GM21786 (cell line): Measurements from ENCODE around the gene ARFRP1.

ENCODE experiments used
- ATAC-seq: cut with Tn5 transposase; IDR thresholded peaks from one replicate; pipeline ENCODE4 v1.9.1; 2021; ENCODE audit not compliant: unreplicated experiment

The ARFRP1 gene

DNA sequence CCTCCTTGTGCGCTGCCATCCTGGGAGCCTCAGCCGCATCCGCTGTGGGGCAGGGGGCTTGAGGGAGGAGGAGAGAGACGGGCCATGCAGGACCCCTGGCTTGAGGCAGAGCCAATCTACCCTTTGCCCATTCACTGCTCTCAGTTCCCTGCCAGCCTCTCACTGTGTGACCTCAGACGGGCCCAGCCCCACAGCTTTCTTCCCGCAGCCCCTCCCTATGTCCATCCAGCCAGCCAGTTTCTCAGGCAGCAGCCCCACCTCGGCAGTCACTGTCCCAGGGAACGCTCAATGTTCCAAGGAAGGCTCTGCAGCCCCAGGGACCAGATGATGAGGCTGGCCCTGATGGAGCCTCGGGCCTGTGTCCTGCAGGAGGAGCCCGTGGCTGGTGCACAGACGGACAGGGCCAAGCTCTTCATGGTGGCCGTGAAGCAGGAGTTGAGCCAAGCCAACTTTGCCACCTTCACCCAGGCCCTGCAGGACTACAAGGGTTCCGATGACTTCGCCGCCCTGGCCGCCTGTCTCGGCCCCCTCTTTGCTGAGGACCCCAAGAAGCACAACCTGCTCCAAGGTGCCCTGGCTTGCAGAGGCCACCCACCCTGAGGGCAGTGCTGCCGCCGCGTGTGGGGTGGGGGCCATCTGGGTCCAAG is 15.2 kb downstream of the ARFRP1 start:
- ATAC-seq: no peak

GRCh38 chr20:63691711-63692435 is 15.9 kb downstream of the ARFRP1 start:
- ATAC-seq: no peak

- ATAC-seq: no peak
Observed at GRCh38 chr20:63690898-63691710, 16.7 kb downstream of the ARFRP1 start.

DNA sequence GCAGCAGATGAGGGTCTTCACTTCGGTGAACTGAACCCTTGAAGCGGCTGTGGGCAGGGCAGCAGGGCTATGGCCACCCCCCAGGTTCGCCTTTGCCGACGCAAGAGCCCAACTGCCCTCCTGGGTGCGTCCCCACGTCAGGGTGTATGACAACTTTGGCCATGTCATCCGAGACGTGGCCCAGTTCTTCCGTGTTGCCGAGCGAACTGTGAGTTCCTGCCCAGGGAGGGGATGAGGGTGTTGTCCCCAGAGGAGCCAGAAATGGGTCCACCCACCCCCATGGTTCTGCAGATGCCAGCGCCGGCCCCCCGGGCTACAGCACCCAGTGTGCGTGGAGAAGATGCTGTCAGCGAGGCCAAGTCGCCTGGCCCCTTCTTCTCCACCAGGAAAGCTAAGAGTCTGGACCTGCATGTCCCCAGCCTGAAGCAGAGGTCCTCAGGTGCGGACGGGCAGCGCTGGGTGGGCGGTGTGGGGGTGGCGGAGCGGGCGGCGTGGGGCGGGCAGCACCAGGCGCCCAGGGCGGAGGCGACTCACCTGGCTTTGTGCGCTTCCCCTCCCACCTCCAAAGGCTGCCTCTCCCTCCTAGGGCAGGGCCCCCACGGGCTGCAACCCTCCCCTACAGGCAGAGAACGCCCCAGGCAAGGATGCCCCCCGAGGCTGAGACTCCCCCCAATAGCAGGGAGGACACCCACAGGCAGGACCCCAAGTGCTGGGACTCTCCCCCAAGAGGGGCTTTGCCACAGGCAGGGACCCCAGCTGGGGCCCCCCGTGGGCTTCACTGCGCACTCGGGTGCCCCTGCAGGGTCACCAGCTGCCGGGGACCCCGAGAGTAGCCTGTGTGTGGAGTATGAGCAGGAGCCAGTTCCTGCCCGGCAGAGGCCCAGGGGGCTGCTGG is 17.5 kb downstream of the ARFRP1 start:
- no peak for ATAC-seq

- no peak for ATAC-seq
Observed at GRCh38 chr20:63689046-63690002, 18.5 kb downstream of the ARFRP1 start.

GRCh38 chr20:63688228-63689045 is 19.3 kb downstream of the ARFRP1 start:
- ATAC-seq: no peak

DNA sequence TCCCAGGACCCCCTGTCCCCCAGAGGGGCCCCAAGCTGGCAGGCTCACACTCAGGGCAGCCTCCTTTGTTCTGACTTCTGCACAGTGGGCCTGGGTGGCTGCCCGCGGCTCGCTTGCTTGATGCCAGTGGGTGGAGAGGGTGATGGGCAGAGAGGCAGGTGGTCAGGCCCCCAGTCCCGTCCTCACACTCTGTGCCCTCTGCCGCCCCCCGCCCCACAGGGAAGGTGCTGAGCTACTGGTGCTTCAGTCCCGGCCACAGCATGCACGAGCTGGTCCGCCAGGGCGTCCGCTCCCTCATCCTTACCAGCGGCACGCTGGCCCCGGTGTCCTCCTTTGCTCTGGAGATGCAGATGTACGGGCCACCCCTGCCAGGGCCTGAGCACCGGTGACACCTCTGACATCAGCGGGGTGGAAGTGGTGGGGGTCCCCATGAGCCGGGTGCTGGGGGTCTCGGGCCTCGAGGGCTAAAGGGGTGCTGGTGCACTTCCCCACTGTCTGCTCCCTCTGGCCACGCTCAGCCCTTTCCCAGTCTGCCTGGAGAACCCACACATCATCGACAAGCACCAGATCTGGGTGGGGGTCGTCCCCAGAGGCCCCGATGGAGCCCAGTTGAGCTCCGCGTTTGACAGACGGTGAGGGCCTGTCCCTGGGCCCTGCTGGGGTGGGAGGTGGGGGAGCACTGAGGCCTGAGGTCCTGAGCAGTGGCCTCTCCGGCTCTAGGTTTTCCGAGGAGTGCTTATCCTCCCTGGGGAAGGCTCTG is 20.2 kb downstream of the ARFRP1 start:
- no peak for ATAC-seq

GRCh38 chr20:63686492-63687321 is 21.1 kb downstream of the ARFRP1 start:
- no peak for ATAC-seq

DNA sequence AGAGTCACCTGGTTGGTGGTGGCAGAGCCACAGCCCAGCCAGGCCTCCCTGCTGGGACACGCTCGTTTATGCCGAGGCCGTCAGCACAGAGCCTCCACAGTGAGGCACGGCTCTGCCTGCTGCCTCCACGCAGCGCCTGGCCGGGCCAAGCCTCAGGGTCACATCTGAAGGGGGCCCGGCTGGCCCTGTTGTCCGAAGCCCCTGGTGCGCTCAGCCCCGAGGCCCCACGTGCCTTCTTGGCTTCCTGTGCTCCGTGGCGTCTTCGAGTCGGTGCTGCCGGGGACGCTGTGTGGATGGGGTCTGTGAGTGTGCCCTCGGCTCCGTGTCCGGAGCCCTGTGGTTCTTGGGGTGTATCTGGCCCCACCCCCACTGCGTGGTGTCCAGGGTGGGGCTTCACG is 21.7 kb downstream of the ARFRP1 start:
- ATAC-seq: no peak

- ATAC-seq: no peak
Observed at GRCh38 chr20:63685269-63686026, 22.3 kb downstream of the ARFRP1 start.

- ATAC-seq: no peak
Observed at GRCh38 chr20:63682384-63683139, 25.2 kb downstream of the ARFRP1 start.

- no peak for ATAC-seq
Observed at GRCh38 chr20:63681609-63682142, 26.1 kb downstream of the ARFRP1 start.

- no peak for ATAC-seq
Observed at GRCh38 chr20:63680857-63681608, 26.7 kb downstream of the ARFRP1 start.

DNA sequence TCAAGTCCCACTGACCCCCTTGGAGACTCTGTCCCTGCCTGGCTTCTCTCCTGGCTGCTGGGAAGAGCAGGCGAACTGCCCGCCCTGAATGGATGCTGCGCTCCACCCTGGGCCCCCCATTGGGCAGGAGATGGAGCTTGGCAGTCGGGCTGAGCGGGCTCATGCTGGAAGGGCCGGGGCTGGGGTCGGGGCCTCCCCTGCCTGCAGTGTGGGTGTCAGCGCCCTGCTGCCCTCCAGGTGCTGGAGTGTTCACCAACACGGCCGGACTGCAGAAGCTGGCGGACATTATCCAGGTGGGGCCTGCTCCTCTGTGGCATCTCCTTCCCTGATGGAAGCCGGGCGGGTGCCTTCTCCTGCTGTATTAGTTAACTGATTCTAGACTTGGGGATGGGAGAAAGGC is 27.3 kb downstream of the ARFRP1 start:
- ATAC-seq: no peak

GRCh38 chr20:63679799-63680305 is 27.9 kb downstream of the ARFRP1 start:
- ATAC-seq: no peak
